Adrenal gland (tissue), 5 donors: ENCODE results near the gene OPRL1.

Experiments used
- CTCF ChIP-seq, 6 experiments: fragments of 450-650 bp in 4 of 6; fragments of 200-600 bp in 2 of 6; sonication (generic) in 1 of 6; IDR thresholded peaks; 1 replicate in 5 of 6; 2 replicates in 1 of 6; pipeline versions ENCODE4 v1.5.1 to v1.8.0; 2016 to 2021; ENCODE audit warnings: antibody characterized with exemption in 6 of 6, mild to moderate bottlenecking in 2 of 6, moderate library complexity in 1 of 6
- POLR2A ChIP-seq, 2 donors: fragments of 450-650 bp; IDR thresholded peaks; one replicate each; pipeline ENCODE4 v1.6.1; 2017; ENCODE audit warnings: antibody characterized with exemption in 2 of 2, mild to moderate bottlenecking in 2 of 2, moderate library complexity in 1 of 2
- donor health status: DM: no; HTN: no; CAD: no.

- TF ChIP-seq CTCF (IDR thresholded peaks at IDR 0.05) (no peak), POLR2A (IDR thresholded peaks at IDR 0.05) (no peak)
Observed at GRCh38 chr20:64106435-64106961, 26.6 kb downstream of the OPRL1 start.
